HepG2 (cell line): ENCODE results near the gene CFAP92. TPM values are rescaled to one million over a fixed set of nuclear protein-coding genes. Genes with fewer than 3 reads are reported as not detected.
A peak's percentile ranks its signal among the peaks of the same experiment; 100 is the strongest.

Experiments
- ATAC-seq: fragments of 200-7000 bp; cut with Tn5 transposase; 3 replicates; pipeline ENCODE4 v1.9.1; 2020; ENCODE audit warnings: mild to moderate bottlenecking, moderate library complexity
- BruUV-seq: library from RNA; stranded (reverse); fragments of 400-500 nt; replicated peaks from 2 replicates; lab custom pipeline; 2021; lab: Mats Ljungman, UMichigan
- CTCF ChIA-PET: fragments of 300-600 bp; formaldehyde crosslinking; extraction: SDS; loops from one replicate; lab custom pipeline; 2021; ENCODE audit warnings: low total read pairs, inconsistent platforms, low intra/inter-chr PET ratio; lab: Yijun Ruan, JAX
- POLR2A ChIA-PET: fragments of 350-600 bp; sonication (Branson Sonifier 250); formaldehyde crosslinking; loops from one replicate; lab custom pipeline; 2020; ENCODE audit warnings: antibody characterized with exemption, inconsistent platforms; lab: Yijun Ruan, JAX
- DNase-seq: peaks from one replicate; pipeline ENCODE4 v3.0.0-alpha.2; 2015; ENCODE audit warnings: low spot score
- FAIRE-seq: peaks from 3 replicates; lab custom pipeline; 2011; peaks lifted over from hg19 to GRCh38; lab: Jason Lieb, UNC
- H2AFZ ChIP-seq: one replicate; pipeline ENCODE4 v1.6.1; 2011; ENCODE audit warnings: low read length, inconsistent platforms
- H3K27ac ChIP-seq: fragments of 300-600 bp; 3 replicates; pipeline ENCODE4 v1.8.0; 2011; ENCODE audit warnings: mixed run types, mild to moderate bottlenecking, mixed read lengths, low read length, inconsistent platforms; ENCODE audit not compliant: insufficient read depth; ENCODE audit errors: extremely low read length
- H3K27me3 ChIP-seq, 2 experiments: fragments of 200-600 bp in 1 of 2; 2 replicates in 1 of 2; 3 replicates in 1 of 2; pipeline versions ENCODE4 v1.6.0 to v1.8.0; 2011; ENCODE audit warnings: low read length in 2 of 2, mild to moderate bottlenecking in 2 of 2, moderate library complexity in 2 of 2, inconsistent platforms in 1 of 2; ENCODE audit not compliant: insufficient read depth in 2 of 2, control insufficient read depth in 1 of 2
- H3K36me3 ChIP-seq, 2 experiments: fragments of 200-600 bp in 1 of 2; replicated peaks in 1 of 2; 2 replicates in 1 of 2; 3 replicates in 1 of 2; pipeline versions ENCODE4 v1.5.1 to v1.8.0; 2011; ENCODE audit warnings: low read length in 2 of 2, inconsistent platforms in 1 of 2; ENCODE audit not compliant: insufficient read depth in 2 of 2, control insufficient read depth in 1 of 2
- H3K4me1 ChIP-seq: 2 replicates; pipeline ENCODE4 v1.5.1; 2012; ENCODE audit warnings: low read length, inconsistent platforms; ENCODE audit not compliant: insufficient read depth
- H3K4me2 ChIP-seq: 2 replicates; pipeline ENCODE4 v1.6.0; 2011; ENCODE audit warnings: low read depth, low read length, inconsistent platforms
- H3K4me3 ChIP-seq, 3 experiments: fragments of 200-600 bp in 1 of 3; sonication (generic), shearing (Covaris generic) in 1 of 3; replicated peaks in 1 of 3; 2 replicates each; pipeline ENCODE4 v1.5.1; 2011 to 2016; ENCODE audit warnings: low read length in 3 of 3, inconsistent platforms in 2 of 3, low read depth in 2 of 3, mild to moderate bottlenecking in 2 of 3, control low read depth in 1 of 3, mixed read lengths in 1 of 3; ENCODE audit not compliant: insufficient read depth in 1 of 3
- H3K79me2 ChIP-seq: one replicate; pipeline ENCODE4 v1.6.1; 2011; ENCODE audit warnings: low read length, inconsistent platforms; ENCODE audit not compliant: insufficient read depth
- H3K9ac ChIP-seq: 2 replicates; pipeline ENCODE4 v1.6.0; 2011; ENCODE audit warnings: mild to moderate bottlenecking, low read depth, low read length, inconsistent platforms; ENCODE audit not compliant: insufficient read depth
- H3K9me3 ChIP-seq: 2 replicates; pipeline ENCODE4 v1.5.1; 2012; ENCODE audit warnings: mild to moderate bottlenecking, low read length
- H4K20me1 ChIP-seq: 2 replicates; pipeline ENCODE4 v1.6.0; 2011; ENCODE audit warnings: inconsistent platforms, mild to moderate bottlenecking, low read length, moderate library complexity; ENCODE audit not compliant: insufficient read depth
- ATRX ChIP-seq: sonication (generic); formaldehyde crosslinking; IDR thresholded peaks from 2 replicates; pipeline ENCODE4 v1.4.0; 2020; ENCODE audit warnings: missing genetic modification reagents, borderline replicate concordance
- HDAC1 ChIP-seq: sonication (generic); formaldehyde crosslinking; IDR thresholded peaks from 2 replicates; pipeline ENCODE4 v1.5.1; 2020; ENCODE audit warnings: mild to moderate bottlenecking, missing genetic modification reagents
- KAT2B ChIP-seq: fragments of 150-350 bp; IDR thresholded peaks from 2 replicates; pipeline ENCODE4 v1.6.1; 2014; ENCODE audit warnings: low read depth, low read length, borderline replicate concordance
- NFE2 ChIP-seq: sonication (generic); formaldehyde crosslinking; IDR thresholded peaks from 2 replicates; pipeline ENCODE4 v1.4.0; 2020; ENCODE audit warnings: missing genetic modification reagents
- RXRB ChIP-seq: IDR thresholded peaks from 2 replicates; pipeline ENCODE4 v1.6.1; 2016; ENCODE audit warnings: borderline replicate concordance, missing genetic modification reagents, missing compliant biosample characterization
- XBP1 ChIP-seq: sonication (generic); formaldehyde crosslinking; IDR thresholded peaks from 2 replicates; pipeline ENCODE4 v1.5.0; 2020; ENCODE audit warnings: missing genetic modification reagents
- ZFP36L2 ChIP-seq: sonication (generic); formaldehyde crosslinking; IDR thresholded peaks from 2 replicates; pipeline ENCODE4 v1.4.0; 2020; ENCODE audit warnings: missing genetic modification reagents
- ZMYM3 ChIP-seq: sonication (generic); formaldehyde crosslinking; IDR thresholded peaks from 2 replicates; pipeline ENCODE4 v1.5.1; 2020; ENCODE audit warnings: mild to moderate bottlenecking, missing genetic modification reagents
- ZNF121 ChIP-seq: sonication (generic); formaldehyde crosslinking; IDR thresholded peaks from 2 replicates; pipeline ENCODE4 v1.5.0; 2020; ENCODE audit warnings: mild to moderate bottlenecking, missing genetic modification reagents
- ZNF563 ChIP-seq: sonication (generic); formaldehyde crosslinking; IDR thresholded peaks from 2 replicates; pipeline ENCODE4 v1.8.0; 2022; ENCODE audit warnings: mild to moderate bottlenecking, moderate library complexity, missing genetic modification reagents
- ZNF768 ChIP-seq: sonication (generic); formaldehyde crosslinking; IDR thresholded peaks from 2 replicates; pipeline ENCODE4 v1.4.0; 2020; ENCODE audit warnings: missing genetic modification reagents
- WGBS: methylation state at CpG from one replicate; pipeline ENCODE4 v1.1.6; 2017; ENCODE audit warnings: low lambda C conversion rate; 5-methylcytosine and 5-hydroxymethylcytosine counted together
- in situ Hi-C: cut with HindIII; loops from 2 replicates; pipeline ENCODE4 v1.10.0; 2017; ENCODE audit warnings: low pct_unique_long_range_greater_than_20kb; ENCODE audit not compliant: extremely low pct_ligation_motif_present
- intact Hi-C: fragments of 100-400 bp; cut with micrococcal nuclease; formaldehyde crosslinking; loops from one replicate; pipeline ENCODE4 v1.10.0; 2022; ENCODE audit not compliant: unreplicated experiment
- polyA plus RNA-seq, 8 experiments: library from polyadenylated mRNA; depleted of rRNA in 3 of 8; stranded (reverse) in 7 of 8; unstranded in 1 of 8; fragments of >200 nt; fragmentation: Illumina TruSeq in 4 of 8; extraction: Trizol in 4 of 8; gene quantifications; 2 replicates each; pipeline versions ENCODE4 v1.2.1 to v1.2.3, GENCODE V29; 2011 to 2016; ENCODE audit warnings: low read depth in 4 of 8, missing spikeins in 1 of 8, mixed read lengths in 1 of 8; ENCODE audit not compliant: insufficient read depth in 1 of 8
- total RNA-seq, 5 experiments: library from RNA; depleted of rRNA; stranded (reverse); fragments of >200 nt; fragmentation: Illumina TruSeq; extraction: Trizol; gene quantifications; 2 replicates each; pipeline ENCODE4 v1.2.3, GENCODE V29; 2016; ENCODE audit warnings: low read depth in 1 of 5
- TF ChIP-seq, protein P1 (sequence below): sonication (generic); formaldehyde crosslinking; IDR thresholded peaks from 2 replicates; pipeline ENCODE4 v1.5.1; 2020; ENCODE audit warnings: mild to moderate bottlenecking, missing genetic modification reagents, moderate library complexity

Gene CFAP92
- total and polyA plus RNA-seq, 2 of the 13 experiments (the other 11 are each of a cell fraction or from before 2014, with no cell fraction given) = 0.18 to 0.46 TPM

DNA sequence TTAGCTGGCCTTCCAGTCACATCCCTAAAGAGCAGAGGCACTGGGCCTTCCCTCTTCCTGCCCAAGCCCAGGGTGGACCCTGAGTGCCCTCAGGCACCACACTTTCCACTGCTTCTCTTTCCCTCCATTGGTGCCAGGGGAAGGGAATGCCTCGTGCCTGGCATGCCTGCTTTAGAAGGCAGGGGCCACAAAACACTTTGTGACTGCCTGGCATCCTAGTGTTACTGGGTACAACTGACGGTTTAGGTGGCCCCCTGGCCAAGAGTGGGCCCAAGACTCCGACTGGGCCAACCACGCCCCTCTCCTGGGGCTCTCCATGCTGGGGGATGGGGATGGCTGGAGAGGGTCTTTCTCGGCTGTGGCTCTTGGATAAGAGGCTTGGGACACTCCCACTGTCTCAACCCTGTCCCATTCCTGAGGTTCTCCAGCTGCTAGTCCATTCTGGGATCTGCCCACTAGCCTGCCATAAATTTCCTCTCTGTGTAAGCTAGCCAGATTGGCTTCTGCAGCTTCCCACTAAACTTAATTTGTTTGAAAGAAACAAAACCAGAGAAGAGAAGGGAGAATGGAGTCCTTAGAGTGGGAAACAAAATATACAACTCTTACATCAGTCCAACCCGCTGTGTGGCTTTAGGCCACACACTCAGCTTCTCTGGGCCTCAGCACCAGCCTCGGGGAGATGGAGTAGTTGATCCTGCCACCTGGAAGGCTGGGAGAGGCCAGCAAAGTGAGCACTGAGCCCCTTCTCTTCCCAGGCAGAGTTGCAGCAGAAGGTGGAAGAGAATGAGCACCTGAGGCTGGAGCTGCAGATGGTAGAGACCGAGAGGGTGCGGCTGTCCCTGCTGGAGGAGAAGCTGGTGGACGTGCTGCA lies 42.6 kb upstream of the CFAP92 start:
- no peak for FAIRE-seq
- in situ Hi-C loops = no loop called here
- H3K27ac ChIP-seq = no peak overlapping the region
- 19% methylated on average over 7 of the region's 10 CpGs for WGBS
- ChIA-PET POLR2A (no interaction called here), CTCF (no interaction called here)
- no TSS peak for BruUV-seq
- H3K4me1 ChIP-seq = peaks cover 20% of the 10 kb centered on the region
- no peaks in the 10 kb centered on the region for H3K79me2 ChIP-seq
- no peak overlapping the region; the same call in 1 of the 2 replicates for H3K4me2 ChIP-seq
- no peak overlapping the region for H2AFZ ChIP-seq
- H4K20me1 ChIP-seq = no peaks in the 10 kb centered on the region
- H3K9ac ChIP-seq = no peak overlapping the region
- no peak for TF ChIP-seq ZNF563 (CRISPR knock-in tag)
- peak; percentile 93 for TF ChIP-seq ZNF768 (CRISPR knock-in tag)
- TF ChIP-seq, all 625 proteins: peak for 1
- ATAC-seq (no peak), DNase-seq (no peak)
- H3K9me3 ChIP-seq = no peaks in the 10 kb centered on the region
- intact Hi-C loops = no loop called here
- no peaks in the 10 kb centered on the region for H3K36me3 ChIP-seq
- H3K27me3 ChIP-seq = peaks cover 3 to 30% of the 10 kb centered on the region in 2 experiments; a peak in 3 of 5 replicates
- H3K4me3 ChIP-seq = no peak overlapping the region

GRCh38 chr3:129035360-129036221 lies 41.7 kb upstream of the CFAP92 start:
- no peak for FAIRE-seq
- no peak for TF ChIP-seq NFE2 (CRISPR knock-in tag)
- TF ChIP-seq HDAC1 = peak; percentile 36; the same call in 1 of the 2 replicates
- TF ChIP-seq RXRB (CRISPR knock-in tag) = no peak
- no peak for TF ChIP-seq KAT2B
- TF ChIP-seq ZFP36L2 (CRISPR knock-in tag) = no peak
- TF ChIP-seq XBP1 = no peak
- TF ChIP-seq ATRX (CRISPR knock-in tag) = no peak
- TF ChIP-seq, protein P1, sequence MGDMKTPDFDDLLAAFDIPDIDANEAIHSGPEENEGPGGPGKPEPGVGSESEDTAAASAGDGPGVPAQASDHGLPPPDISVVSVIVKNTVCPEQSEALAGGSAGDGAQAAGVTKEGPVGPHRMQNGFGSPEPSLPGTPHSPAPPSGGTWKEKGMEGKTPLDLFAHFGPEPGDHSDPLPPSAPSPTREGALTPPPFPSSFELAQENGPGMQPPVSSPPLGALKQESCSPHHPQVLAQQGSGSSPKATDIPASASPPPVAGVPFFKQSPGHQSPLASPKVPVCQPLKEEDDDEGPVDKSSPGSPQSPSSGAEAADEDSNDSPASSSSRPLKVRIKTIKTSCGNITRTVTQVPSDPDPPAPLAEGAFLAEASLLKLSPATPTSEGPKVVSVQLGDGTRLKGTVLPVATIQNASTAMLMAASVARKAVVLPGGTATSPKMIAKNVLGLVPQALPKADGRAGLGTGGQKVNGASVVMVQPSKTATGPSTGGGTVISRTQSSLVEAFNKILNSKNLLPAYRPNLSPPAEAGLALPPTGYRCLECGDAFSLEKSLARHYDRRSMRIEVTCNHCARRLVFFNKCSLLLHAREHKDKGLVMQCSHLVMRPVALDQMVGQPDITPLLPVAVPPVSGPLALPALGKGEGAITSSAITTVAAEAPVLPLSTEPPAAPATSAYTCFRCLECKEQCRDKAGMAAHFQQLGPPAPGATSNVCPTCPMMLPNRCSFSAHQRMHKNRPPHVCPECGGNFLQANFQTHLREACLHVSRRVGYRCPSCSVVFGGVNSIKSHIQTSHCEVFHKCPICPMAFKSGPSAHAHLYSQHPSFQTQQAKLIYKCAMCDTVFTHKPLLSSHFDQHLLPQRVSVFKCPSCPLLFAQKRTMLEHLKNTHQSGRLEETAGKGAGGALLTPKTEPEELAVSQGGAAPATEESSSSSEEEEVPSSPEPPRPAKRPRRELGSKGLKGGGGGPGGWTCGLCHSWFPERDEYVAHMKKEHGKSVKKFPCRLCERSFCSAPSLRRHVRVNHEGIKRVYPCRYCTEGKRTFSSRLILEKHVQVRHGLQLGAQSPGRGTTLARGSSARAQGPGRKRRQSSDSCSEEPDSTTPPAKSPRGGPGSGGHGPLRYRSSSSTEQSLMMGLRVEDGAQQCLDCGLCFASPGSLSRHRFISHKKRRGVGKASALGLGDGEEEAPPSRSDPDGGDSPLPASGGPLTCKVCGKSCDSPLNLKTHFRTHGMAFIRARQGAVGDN = peak; percentile 22; the same call in 1 of the 2 replicates
- peak; percentile 94 for TF ChIP-seq ZMYM3 (CRISPR knock-in tag)
- TF ChIP-seq ZNF121 = peak; percentile 67

More at GRCh38 chr3:129035360-129036221, 41.7 kb upstream of the CFAP92 start:
- DNase-seq = peak; percentile 31
- Histone ChIP-seq H3K9me3 (no peaks in the 10 kb centered on the region), H3K9ac (no peak overlapping the region), H3K4me2 (peak overlapping the region; percentile 56), H3K4me3 (peak overlapping the region in 1 of 3 experiments; percentile 11; a peak in 1 of 6 replicates), H3K27ac (no peak overlapping the region), H3K27me3 (peaks cover 2 to 30% of the 10 kb centered on the region in 2 experiments; a peak in 3 of 5 replicates), H2AFZ (no peak overlapping the region), H3K4me1 (peaks cover 20% of the 10 kb centered on the region), H3K79me2 (no peaks in the 10 kb centered on the region), H4K20me1 (no peaks in the 10 kb centered on the region), H3K36me3 (no peaks in the 10 kb centered on the region)
- in situ Hi-C loops = no loop called here
- intact Hi-C loops = no loop called here
- POLR2A ChIA-PET = no interaction called here
- peak; percentile 65 for ATAC-seq
- CTCF ChIA-PET = no interaction called here
- 23% methylated on average over 10 of the region's 11 CpGs for WGBS
- no TSS peak for BruUV-seq
